Lower lobe of right lung (tissue), 2 donors: ENCODE results near the gene SOCS7. TPM values are rescaled to one million over a fixed set of nuclear protein-coding genes. Genes with fewer than 3 reads are reported as not detected.
A peak's percentile ranks its signal among the peaks of the same experiment; 100 is the strongest.

ENCODE experiments used
- ATAC-seq, 2 donors: fragments of 200-7000 bp; cut with Tn5 transposase; one replicate each; pipeline ENCODE4 v1.9.1; 2020 to 2022; ENCODE audit warnings: mild to moderate bottlenecking in 2 of 2, moderate library complexity in 2 of 2
- DNase-seq: peaks from one replicate; pipeline ENCODE4 v3.0.0-alpha.2; 2020
- H3K27ac ChIP-seq: fragments of 200-600 bp; one replicate; pipeline ENCODE4 v1.8.0; 2022
- H3K27me3 ChIP-seq: fragments of 200-600 bp; one replicate; pipeline ENCODE4 v1.8.0; 2022; ENCODE audit warnings: low read depth
- H3K36me3 ChIP-seq: fragments of 200-600 bp; one replicate; pipeline ENCODE4 v1.8.0; 2022; ENCODE audit warnings: mild to moderate bottlenecking
- H3K4me1 ChIP-seq: fragments of 200-600 bp; one replicate; pipeline ENCODE4 v1.8.0; 2022
- H3K4me3 ChIP-seq: fragments of 200-600 bp; one replicate; pipeline ENCODE4 v1.8.0; 2022; ENCODE audit warnings: mild to moderate bottlenecking
- H3K9me3 ChIP-seq: fragments of 200-600 bp; one replicate; pipeline ENCODE4 v1.8.0; 2022
- intact Hi-C: fragments of 100-400 bp; cut with DNase I; formaldehyde crosslinking; loops from one replicate; pipeline ENCODE4 v1.11.0; 2022
- total RNA-seq: library from RNA; stranded (reverse); fragmentation: NEBNext Ultra II Directional; extraction: Animal tissue kit (Norgen Biotek cat#: 25700); gene quantifications from one replicate; pipeline ENCODE4 v1.2.1, GENCODE V29; 2021
- TF ChIP-seq, protein P1 (sequence below): fragments of 200-600 bp; IDR thresholded peaks from one replicate; pipeline ENCODE4 v1.8.0; 2022; ENCODE audit warnings: antibody characterized with exemption, mild to moderate bottlenecking
- donor health status: DM: no; HTN: yes; CAD: no; lungs with severe emphysema.

SOCS7 gene
- total RNA-seq, 1 donor from 2014 or later: 23.0 TPM

DNA sequence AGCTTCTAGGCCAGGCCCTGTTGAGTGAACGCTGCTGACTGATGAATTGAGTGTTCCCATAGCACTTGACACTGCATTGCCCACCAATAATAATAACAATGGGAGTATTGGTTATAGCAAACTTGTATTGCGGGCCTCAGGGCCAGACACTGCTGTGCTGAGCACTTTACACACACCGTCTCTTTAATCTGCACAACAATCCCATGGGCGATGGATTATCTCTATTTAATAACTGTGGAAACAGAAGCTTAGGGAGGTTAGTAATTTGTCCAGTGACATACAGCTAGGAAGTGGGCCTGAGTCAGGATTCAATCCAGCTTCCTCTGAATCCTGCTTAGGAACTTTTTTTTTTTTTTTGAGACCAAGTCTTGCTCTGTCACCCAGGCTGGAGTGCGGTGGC is 87.8 kb downstream of the SOCS7 start:
- Histone ChIP-seq H3K4me1 (peaks cover 9% of the 10 kb centered on the region), H3K4me3 (no peak overlapping the region), H3K9me3 (no peaks in the 10 kb centered on the region), H3K27me3 (no peaks in the 10 kb centered on the region), H3K27ac (no peak overlapping the region), H3K36me3 (no peaks in the 10 kb centered on the region)
- TF ChIP-seq, protein P1, sequence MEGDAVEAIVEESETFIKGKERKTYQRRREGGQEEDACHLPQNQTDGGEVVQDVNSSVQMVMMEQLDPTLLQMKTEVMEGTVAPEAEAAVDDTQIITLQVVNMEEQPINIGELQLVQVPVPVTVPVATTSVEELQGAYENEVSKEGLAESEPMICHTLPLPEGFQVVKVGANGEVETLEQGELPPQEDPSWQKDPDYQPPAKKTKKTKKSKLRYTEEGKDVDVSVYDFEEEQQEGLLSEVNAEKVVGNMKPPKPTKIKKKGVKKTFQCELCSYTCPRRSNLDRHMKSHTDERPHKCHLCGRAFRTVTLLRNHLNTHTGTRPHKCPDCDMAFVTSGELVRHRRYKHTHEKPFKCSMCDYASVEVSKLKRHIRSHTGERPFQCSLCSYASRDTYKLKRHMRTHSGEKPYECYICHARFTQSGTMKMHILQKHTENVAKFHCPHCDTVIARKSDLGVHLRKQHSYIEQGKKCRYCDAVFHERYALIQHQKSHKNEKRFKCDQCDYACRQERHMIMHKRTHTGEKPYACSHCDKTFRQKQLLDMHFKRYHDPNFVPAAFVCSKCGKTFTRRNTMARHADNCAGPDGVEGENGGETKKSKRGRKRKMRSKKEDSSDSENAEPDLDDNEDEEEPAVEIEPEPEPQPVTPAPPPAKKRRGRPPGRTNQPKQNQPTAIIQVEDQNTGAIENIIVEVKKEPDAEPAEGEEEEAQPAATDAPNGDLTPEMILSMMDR: no peak
- intact Hi-C loops: no loop called here
- no peak for DNase-seq
- ATAC-seq: no peak

DNA sequence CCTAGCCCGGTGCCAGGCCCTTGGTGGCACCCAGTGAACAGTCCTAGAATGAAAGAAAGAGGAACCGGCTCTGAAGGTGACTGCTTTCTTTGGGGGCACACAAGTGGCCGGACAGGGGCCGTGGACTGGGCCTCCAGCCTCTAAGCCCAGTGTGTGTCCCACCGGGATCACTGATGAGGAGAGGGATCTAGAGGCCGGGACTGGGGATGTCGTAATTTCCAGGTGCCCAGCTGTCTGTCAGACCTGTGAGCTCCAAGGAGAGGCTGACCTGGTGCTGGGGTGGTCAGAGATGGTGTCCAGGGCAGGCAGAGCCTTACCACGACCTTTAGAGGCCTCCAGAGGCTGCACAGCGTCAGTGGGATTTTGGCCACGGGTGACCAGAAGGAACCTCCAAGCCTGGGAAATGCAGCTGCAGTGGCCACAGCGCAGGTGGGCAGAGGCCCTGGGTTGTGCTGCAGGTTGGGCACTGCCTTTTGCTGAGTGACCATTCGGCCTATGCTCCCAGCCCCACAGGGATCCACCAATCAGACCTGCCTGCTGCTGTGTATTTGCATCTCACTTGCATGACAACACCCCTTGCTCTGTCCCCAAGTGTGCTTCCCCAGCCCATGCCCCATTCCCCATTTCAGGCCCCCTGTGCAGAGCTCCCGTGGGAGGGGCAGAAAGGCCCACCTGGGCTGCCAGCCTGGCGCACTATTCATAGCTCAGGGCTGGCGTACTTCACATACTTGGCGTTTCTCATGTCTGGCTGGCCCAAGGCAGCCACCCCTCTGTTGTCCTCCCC is 89.2 kb downstream of the SOCS7 start:
- no peaks in the 10 kb centered on the region for H3K9me3 ChIP-seq
- H3K4me1 ChIP-seq: peaks cover 12% of the 10 kb centered on the region
- no peaks in the 10 kb centered on the region for H3K36me3 ChIP-seq
- TF ChIP-seq, protein P1: no peak
- no peak overlapping the region for H3K27ac ChIP-seq
- H3K4me3 ChIP-seq: no peak overlapping the region
- H3K27me3 ChIP-seq: no peaks in the 10 kb centered on the region
- ATAC-seq: peak; percentile 29 to 60
- DNase-seq: no peak
- intact Hi-C loops: loop anchor here (5.0 kb wide), 1 partner anchor 41 kb away; no protein-coding TSS in a partner anchor

DNA sequence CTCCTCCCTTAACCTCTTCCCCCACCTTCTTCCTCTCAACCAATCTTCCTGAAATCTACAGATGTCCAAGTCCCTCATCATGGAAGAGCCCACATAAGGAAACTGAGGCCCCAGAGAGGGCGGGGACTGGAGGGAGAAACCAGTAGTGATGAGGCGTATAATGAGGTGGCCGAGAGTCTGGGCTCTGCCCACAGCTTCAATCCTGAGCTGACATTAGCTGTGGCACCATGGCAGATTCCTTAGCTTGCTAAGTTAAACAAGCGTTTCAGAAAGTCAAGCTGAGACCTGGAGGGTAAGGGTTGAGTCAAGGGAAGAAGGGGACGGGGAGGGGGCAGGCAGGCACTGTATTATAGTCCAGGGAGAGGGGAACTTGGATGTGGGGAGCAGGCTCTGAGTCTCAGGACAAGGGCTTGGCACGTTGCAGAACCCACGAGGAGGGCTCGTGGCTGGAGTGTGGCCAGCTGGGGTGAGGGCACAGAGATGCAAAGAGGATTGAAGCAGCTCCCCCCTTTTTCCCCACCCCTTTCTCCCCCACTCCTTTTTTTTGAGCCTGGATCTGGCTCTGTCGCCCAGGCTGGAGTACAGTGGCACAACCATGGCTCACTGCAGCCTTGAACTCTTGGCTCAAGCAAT is 89.9 kb downstream of the SOCS7 start:
- TF ChIP-seq, protein P1: no peak
- Histone ChIP-seq H3K9me3 (no peaks in the 10 kb centered on the region), H3K27ac (no peak overlapping the region), H3K36me3 (no peaks in the 10 kb centered on the region), H3K4me1 (peaks cover 12% of the 10 kb centered on the region), H3K4me3 (no peak overlapping the region), H3K27me3 (no peaks in the 10 kb centered on the region)
- ATAC-seq (peak in 1 of 2 donors; percentile 33), DNase-seq (peak; percentile 38)
- intact Hi-C loops: loop anchor here (5.0 kb wide), 1 partner anchor 41 kb away; no protein-coding TSS in a partner anchor

DNA sequence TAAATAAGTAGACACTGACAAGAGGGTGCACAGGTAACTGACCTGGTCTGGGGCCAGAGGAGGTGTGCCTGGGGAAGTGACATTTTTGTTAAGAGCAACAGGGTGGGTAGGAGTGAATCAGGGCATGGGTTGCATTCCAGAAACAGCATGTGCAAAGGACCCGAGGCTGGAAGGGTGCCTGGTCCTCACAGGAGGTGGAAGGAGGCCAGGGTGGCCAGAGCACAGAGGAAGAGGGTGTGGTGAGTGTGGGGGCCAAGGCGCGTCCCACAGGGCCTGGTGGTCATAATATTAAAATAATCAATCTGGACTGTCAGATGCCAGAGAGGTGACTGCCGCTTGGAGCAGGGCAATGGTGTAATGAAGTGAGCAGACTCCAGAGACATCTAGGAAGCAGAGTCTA is 90.9 kb downstream of the SOCS7 start:
- peaks cover 18% of the 10 kb centered on the region for H3K4me1 ChIP-seq
- no peaks in the 10 kb centered on the region for H3K36me3 ChIP-seq
- no peaks in the 10 kb centered on the region for H3K27me3 ChIP-seq
- TF ChIP-seq, protein P1: no peak
- no peaks in the 10 kb centered on the region for H3K9me3 ChIP-seq
- DNase-seq: peak; percentile 37
- no peak overlapping the region for H3K27ac ChIP-seq
- ATAC-seq: no peak
- H3K4me3 ChIP-seq: no peak overlapping the region
- intact Hi-C loops: loop anchor here (5.0 kb wide), 1 partner anchor 40 kb away; no protein-coding TSS in a partner anchor

DNA sequence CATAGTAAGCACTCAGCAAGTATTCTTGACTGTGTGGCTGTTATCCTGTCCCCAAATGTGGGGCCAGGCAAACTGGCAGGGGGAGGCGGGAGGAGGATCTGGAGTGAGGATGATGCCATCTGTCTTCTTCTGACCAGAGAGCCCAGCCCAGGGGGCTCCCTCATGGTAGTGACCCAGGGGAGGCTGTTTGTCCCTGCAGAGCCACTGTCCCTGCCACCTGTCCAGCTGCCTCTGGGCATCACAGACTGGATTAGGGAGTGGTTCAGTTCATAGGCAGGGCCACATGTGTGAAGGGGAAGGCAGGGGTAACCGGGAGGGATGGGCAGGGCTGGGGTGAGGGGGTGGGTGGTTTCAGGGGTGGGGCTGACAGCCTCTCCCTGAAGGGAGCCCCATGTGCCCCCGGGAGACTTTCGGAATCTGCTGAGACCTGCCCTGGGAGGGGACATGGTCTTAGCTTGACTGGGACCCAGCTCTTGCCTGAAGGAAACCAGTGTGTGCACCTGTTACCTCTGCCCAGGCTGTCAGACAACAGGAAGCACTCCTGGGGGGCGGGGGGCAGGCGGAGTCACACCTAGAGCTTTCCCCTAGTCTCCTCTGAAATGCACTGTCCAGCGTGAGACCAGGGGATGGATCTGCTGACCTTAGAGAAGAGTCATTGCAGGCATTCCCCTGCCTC is 91.8 kb downstream of the SOCS7 start:
- Histone ChIP-seq H3K27ac (no peak overlapping the region), H3K9me3 (no peaks in the 10 kb centered on the region), H3K4me3 (no peak overlapping the region), H3K4me1 (peaks cover 25% of the 10 kb centered on the region), H3K27me3 (no peaks in the 10 kb centered on the region), H3K36me3 (no peaks in the 10 kb centered on the region)
- peak; percentile 30 for DNase-seq
- ATAC-seq: no peak
- intact Hi-C loops: loop anchor here (5.0 kb wide), 1 partner anchor 39 kb away; no protein-coding TSS in a partner anchor
- TF ChIP-seq, protein P1: no peak
